Body of pancreas (tissue), 4 donors: ENCODE results near the gene CELSR1.

ENCODE experiments used
- POLR2A ChIP-seq, 3 donors: fragments of 450-650 bp; IDR thresholded peaks; one replicate each; pipeline ENCODE4 v1.6.1; 2016; ENCODE audit warnings: antibody characterized with exemption in 3 of 3, mild to moderate bottlenecking in 2 of 3
- TF ChIP-seq, protein P1 (sequence below), 7 experiments: fragments of 450-650 bp in 4 of 7; fragments of 200-600 bp in 3 of 7; sonication (generic) in 3 of 7; IDR thresholded peaks; one replicate each; pipeline ENCODE4 v1.5.1; 2016 to 2019; ENCODE audit warnings: antibody characterized with exemption in 7 of 7

DNA sequence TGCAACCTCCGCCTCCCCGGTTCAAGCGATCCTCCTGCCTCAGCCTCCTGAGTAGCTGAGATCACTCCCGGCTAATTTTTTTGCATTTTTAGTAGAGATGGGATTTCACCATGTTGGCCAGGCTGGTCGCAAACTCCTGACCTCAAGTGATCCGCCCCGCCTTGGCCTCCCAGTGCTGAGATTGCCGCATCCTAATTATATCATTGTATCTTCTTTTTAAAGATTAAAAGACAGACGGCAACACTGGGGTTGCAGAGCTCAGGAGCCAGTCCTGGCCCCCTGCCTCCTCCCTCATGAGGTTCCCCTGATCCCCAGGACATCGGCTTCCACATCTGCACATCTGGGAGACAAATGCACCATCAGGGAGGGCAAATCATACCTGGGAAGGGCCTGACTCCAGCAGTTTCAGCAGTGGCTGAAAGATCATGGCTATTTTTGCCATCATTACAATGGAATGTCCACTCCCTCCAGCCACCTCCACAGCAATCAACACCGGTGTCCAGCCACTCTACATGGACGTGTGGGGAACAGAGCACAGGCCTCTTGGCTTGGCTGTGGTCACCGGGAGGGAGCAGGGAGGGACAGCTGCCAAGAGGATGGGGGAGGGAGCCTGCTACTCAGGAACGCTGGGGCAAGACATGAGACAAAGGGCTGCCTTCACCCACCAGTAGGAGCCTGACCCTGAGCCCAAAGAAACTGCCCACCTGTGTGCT is 9.2 kb upstream of the CELSR1 start:
- TF ChIP-seq, protein P1, sequence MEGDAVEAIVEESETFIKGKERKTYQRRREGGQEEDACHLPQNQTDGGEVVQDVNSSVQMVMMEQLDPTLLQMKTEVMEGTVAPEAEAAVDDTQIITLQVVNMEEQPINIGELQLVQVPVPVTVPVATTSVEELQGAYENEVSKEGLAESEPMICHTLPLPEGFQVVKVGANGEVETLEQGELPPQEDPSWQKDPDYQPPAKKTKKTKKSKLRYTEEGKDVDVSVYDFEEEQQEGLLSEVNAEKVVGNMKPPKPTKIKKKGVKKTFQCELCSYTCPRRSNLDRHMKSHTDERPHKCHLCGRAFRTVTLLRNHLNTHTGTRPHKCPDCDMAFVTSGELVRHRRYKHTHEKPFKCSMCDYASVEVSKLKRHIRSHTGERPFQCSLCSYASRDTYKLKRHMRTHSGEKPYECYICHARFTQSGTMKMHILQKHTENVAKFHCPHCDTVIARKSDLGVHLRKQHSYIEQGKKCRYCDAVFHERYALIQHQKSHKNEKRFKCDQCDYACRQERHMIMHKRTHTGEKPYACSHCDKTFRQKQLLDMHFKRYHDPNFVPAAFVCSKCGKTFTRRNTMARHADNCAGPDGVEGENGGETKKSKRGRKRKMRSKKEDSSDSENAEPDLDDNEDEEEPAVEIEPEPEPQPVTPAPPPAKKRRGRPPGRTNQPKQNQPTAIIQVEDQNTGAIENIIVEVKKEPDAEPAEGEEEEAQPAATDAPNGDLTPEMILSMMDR (IDR thresholded peaks at IDR 0.05) = no peak
- no peak for TF ChIP-seq POLR2A (IDR thresholded peaks at IDR 0.05)
